Measurements from ENCODE around the gene CNNM2. TPM values are rescaled to one million over a fixed set of nuclear protein-coding genes. Genes with fewer than 3 reads are reported as not detected.

Gene CNNM2
- total RNA-seq, 2 donors from 2014 or later = 13.4 to 18.9 TPM

GRCh38 chr10:102872163-102872562 lies 45.9 kb upstream of the CNNM2 start:
- no peak overlapping the region for H3K4me3 ChIP-seq
- WGBS = 97% methylated on average over 4 of the region's 4 CpGs
- no peak for TF ChIP-seq CTCF (IDR thresholded peaks at IDR 0.05)
- no peak for TF ChIP-seq POLR2A (IDR thresholded peaks at IDR 0.05)
- no peak for TF ChIP-seq POLR2AphosphoS5 (IDR thresholded peaks at IDR 0.05)
- H3K27me3 ChIP-seq (replicated peaks; ENCODE audit: insufficient read depth) = no peaks in the 10 kb centered on the region
- no peak overlapping the region for H3K27ac ChIP-seq
- H3K36me3 ChIP-seq = no peaks in the 10 kb centered on the region
- no peak for DNase-seq (ENCODE audit: low spot score)
- no peaks in the 10 kb centered on the region for H3K9me3 ChIP-seq
- H3K4me1 ChIP-seq (replicated peaks) = no peaks in the 10 kb centered on the region
- intact Hi-C loops (cut with DNase I) = no loop called here

GRCh38 chr10:102876747-102877153 lies 41.3 kb upstream of the CNNM2 start:
- no peaks in the 10 kb centered on the region for H3K36me3 ChIP-seq
- H3K9me3 ChIP-seq = no peaks in the 10 kb centered on the region
- no peak for TF ChIP-seq POLR2AphosphoS5 (IDR thresholded peaks at IDR 0.05)
- TF ChIP-seq POLR2A (IDR thresholded peaks at IDR 0.05) = no peak
- TF ChIP-seq CTCF (IDR thresholded peaks at IDR 0.05) = no peak
- no peaks in the 10 kb centered on the region for H3K4me1 ChIP-seq (replicated peaks)
- no peaks in the 10 kb centered on the region for H3K27me3 ChIP-seq (replicated peaks; ENCODE audit: insufficient read depth)
- intact Hi-C loops (cut with DNase I) = no loop called here
- no peak overlapping the region for H3K27ac ChIP-seq
- WGBS = 32% methylated on average over 2 of the region's 2 CpGs
- DNase-seq (ENCODE audit: low spot score) = no peak
- H3K4me3 ChIP-seq = no peak overlapping the region

- intact Hi-C loops (cut with DNase I) = no loop called here
- WGBS = 79% methylated on average over 4 of the region's 4 CpGs
- no peak for DNase-seq (ENCODE audit: low spot score)
- no peaks in the 10 kb centered on the region for H3K36me3 ChIP-seq
- TF ChIP-seq POLR2A (IDR thresholded peaks at IDR 0.05) = no peak
- no peak for TF ChIP-seq CTCF (IDR thresholded peaks at IDR 0.05)
- no peak for TF ChIP-seq POLR2AphosphoS5 (IDR thresholded peaks at IDR 0.05)
- no peaks in the 10 kb centered on the region for H3K4me1 ChIP-seq (replicated peaks)
- no peak overlapping the region for H3K27ac ChIP-seq
- H3K27me3 ChIP-seq (replicated peaks; ENCODE audit: insufficient read depth) = no peaks in the 10 kb centered on the region
- no peaks in the 10 kb centered on the region for H3K9me3 ChIP-seq
- H3K4me3 ChIP-seq = no peak overlapping the region
Measured at GRCh38 chr10:102878629-102879028, 39.5 kb upstream of the CNNM2 start.

GRCh38 chr10:102880256-102880655 lies 37.8 kb upstream of the CNNM2 start:
- H3K9me3 ChIP-seq = no peaks in the 10 kb centered on the region
- no peaks in the 10 kb centered on the region for H3K4me1 ChIP-seq (replicated peaks)
- H3K27me3 ChIP-seq (replicated peaks; ENCODE audit: insufficient read depth) = no peaks in the 10 kb centered on the region
- TF ChIP-seq POLR2A (IDR thresholded peaks at IDR 0.05) (no peak), POLR2AphosphoS5 (IDR thresholded peaks at IDR 0.05) (no peak), CTCF (IDR thresholded peaks at IDR 0.05) (no peak)
- 96% methylated on average over 2 of the region's 2 CpGs for WGBS
- intact Hi-C loops (cut with DNase I) = no loop called here
- no peaks in the 10 kb centered on the region for H3K36me3 ChIP-seq
- no peak for DNase-seq (ENCODE audit: low spot score)
- H3K27ac ChIP-seq = no peak overlapping the region
- no peak overlapping the region for H3K4me3 ChIP-seq

GRCh38 chr10:102888048-102888447 lies 30.0 kb upstream of the CNNM2 start:
- no peak overlapping the region for H3K4me3 ChIP-seq
- DNase-seq (ENCODE audit: low spot score) = no peak
- no peaks in the 10 kb centered on the region for H3K9me3 ChIP-seq
- intact Hi-C loops (cut with DNase I) = no loop called here
- H3K4me1 ChIP-seq (replicated peaks) = no peaks in the 10 kb centered on the region
- TF ChIP-seq POLR2AphosphoS5 (IDR thresholded peaks at IDR 0.05) (no peak), CTCF (IDR thresholded peaks at IDR 0.05) (no peak), POLR2A (IDR thresholded peaks at IDR 0.05) (no peak)
- no peaks in the 10 kb centered on the region for H3K27me3 ChIP-seq (replicated peaks; ENCODE audit: insufficient read depth)
- H3K36me3 ChIP-seq = no peaks in the 10 kb centered on the region
- no peak overlapping the region for H3K27ac ChIP-seq
- WGBS = 98% methylated on average over 1 of the region's 1 CpG

All from prostate gland (tissue), 2 donors.